ENCODE results near the gene SCAI.

DNA sequence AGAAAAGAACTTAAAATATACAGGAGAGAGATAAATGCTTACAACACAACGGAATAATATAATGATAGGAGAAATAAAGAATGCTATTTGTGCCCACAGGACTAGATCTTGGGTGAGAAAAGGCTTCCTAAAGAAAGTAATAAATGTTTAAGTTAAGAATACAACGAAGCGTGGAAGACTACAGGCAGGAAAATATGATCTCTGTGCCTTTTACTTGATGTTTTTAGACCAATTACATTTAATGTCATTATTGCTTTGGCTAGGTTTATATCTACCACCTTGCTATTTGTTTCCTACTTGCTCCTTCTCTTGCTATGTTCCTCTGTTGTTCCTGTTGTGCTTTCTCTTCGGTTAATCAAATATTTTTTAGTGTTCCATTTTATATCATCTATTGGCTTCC lies 122.3 kb downstream of the SCAI start:
- TF ChIP-seq EZH2 (IDR thresholded peaks at IDR 0.05; ENCODE audit: borderline replicate concordance, low read depth, low read length) (no peak), TBL1XR1 (IDR thresholded peaks at IDR 0.05; ENCODE audit: low read length in 2 of 2) (no peak), EP300 (IDR thresholded peaks at IDR 0.05; ENCODE audit: low read length) (no peak), SRF (CRISPR knock-in tag; IDR thresholded peaks at IDR 0.05) (no peak)
- TF ChIP-seq, protein P1, sequence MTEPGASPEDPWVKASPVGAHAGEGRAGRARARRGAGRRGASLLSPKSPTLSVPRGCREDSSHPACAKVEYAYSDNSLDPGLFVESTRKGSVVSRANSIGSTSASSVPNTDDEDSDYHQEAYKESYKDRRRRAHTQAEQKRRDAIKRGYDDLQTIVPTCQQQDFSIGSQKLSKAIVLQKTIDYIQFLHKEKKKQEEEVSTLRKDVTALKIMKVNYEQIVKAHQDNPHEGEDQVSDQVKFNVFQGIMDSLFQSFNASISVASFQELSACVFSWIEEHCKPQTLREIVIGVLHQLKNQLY (CRISPR knock-in tag; conservative IDR thresholded peaks at IDR 0.05): no peak

Data from K562 (cell line).